HG02840 (cell line): ENCODE data around the gene WASF2.
"Not testable (repeated sequence)": the region's sequence is repeated elsewhere in the genome, so short reads cannot be mapped to it uniquely, and the experiment has no call there.

Experiments used
- ATAC-seq: cut with Tn5 transposase; IDR thresholded peaks from one replicate; pipeline ENCODE4 v1.9.1; 2021; ENCODE audit warnings: mild to moderate bottlenecking, moderate library complexity, moderate number of reproducible peaks; ENCODE audit not compliant: unreplicated experiment, low FRiP score

WASF2 gene

GRCh38 chr1:27503033-27503432 lies 13.1 kb upstream of the WASF2 start:
- no peak for ATAC-seq

GRCh38 chr1:27501159-27501558 lies 11.2 kb upstream of the WASF2 start:
- ATAC-seq, result not testable (repeated sequence)

DNA sequence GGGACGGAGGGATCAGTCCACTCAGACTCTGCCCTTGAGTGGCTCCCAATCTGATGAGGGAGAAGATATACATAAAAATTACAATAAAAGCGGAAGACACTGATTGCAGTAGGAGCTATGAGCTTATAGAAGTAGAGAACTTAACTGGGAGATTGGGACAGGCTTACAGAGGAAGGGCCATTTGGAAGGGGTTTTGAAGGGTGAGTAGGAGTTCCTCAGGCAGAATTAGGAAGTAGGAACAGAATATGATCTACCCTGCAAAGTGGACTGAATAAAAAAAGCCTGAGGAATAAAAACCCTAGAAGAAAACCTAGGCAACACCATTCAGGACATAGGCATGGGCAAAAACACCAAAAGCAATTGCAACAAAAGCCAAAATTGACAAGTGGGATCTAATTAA lies 9.2 kb upstream of the WASF2 start:
- ATAC-seq, result no peak

DNA sequence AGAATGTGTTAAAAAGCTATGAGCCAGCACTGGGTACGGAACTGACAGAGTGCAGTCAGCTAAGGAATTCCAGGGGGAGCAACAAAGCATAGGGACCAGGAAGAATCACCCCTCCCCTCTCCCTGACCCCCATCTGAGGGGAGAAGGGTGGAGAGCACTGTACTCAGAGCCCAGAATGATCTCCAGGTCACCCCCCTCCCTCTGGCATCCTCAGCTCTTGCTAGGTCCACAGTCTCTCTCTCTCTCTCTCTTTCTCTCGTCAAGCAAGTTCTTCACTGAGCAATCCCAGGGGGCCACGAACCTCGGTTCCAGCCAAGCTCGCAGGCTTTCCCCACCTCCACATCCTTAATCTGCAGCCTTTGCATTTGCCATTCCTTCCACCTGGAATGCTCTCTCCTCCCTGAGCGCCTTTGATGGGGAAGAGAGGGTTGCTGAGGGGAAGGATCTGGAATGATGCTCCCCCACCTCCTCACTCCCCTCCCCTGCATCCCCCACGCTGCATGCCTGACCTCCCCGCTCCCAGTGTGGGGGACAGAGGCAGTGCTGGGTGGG lies 6.7 kb upstream of the WASF2 start:
- ATAC-seq, result no peak

GRCh38 chr1:27492796-27493195 lies 2.8 kb upstream of the WASF2 start:
- no peak for ATAC-seq

DNA sequence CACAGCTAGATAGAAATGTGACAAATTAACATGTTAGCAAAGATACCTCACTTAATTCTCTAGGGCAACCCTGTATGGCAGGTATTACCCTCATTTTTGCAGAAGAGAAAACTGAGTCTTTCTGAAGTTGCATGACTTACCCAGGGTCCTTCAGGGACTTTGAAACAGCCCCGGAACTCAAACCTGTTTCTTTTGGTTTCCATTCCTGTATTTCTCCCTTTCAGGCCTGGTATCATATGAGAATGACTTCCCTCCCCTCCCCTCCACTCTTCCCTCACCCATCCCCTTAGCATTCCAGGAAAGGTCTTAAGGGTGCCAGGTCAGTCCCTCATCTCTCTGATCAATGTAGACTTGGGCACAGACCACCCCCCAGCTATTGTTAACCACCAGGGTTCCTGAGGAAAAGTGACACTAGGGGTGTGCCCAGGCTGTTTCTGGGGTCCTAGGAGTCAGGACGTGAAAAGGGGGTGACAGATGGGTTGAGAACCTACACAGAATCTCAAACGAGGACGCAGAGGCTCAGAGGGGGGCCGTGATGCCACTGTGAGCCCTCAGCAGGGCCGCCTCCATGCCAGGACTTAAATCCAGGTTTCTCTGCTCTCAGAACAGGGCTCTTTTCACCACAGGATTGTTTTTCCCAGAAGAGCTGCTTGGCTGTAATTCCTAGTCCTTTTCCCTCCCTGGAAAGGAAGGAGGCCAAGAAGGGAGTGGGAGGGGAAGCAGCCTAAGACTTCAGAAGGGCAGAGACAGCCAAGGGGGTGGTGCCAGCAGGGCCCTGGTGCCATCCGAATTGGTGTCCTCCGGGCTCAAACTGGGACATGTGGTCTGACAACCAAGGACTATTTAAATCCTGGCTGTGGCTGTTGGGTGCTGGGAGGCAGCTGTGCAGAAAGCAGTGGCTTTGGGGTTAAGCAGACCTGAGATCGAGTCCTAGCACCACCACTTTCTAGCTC lies 2.1 kb upstream of the WASF2 start:
- no peak for ATAC-seq

DNA sequence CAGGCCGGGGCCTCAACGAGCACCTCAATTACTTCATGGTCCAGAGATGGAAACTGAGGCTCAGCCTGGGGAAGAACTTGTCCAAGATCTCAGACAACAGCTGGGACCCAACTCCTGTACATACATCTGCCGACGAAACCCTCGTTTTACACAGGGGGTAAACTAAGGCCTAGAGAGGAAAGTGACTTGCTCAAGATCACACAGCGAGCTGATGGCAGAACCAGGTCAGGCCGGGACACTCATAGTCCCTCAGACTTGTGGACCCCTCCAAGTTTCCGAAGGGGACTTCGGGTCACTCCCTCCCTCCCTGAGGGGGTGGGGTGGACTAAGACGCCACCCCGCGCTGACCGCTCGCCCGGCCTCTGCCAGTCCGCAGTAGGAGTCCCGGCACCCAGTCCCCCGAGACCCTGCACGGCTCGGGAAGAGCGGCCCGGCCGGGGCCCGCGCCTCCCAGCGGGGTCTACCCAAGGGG lies 430 bp downstream of the WASF2 start:
- ATAC-seq, result peak; percentile 7

DNA sequence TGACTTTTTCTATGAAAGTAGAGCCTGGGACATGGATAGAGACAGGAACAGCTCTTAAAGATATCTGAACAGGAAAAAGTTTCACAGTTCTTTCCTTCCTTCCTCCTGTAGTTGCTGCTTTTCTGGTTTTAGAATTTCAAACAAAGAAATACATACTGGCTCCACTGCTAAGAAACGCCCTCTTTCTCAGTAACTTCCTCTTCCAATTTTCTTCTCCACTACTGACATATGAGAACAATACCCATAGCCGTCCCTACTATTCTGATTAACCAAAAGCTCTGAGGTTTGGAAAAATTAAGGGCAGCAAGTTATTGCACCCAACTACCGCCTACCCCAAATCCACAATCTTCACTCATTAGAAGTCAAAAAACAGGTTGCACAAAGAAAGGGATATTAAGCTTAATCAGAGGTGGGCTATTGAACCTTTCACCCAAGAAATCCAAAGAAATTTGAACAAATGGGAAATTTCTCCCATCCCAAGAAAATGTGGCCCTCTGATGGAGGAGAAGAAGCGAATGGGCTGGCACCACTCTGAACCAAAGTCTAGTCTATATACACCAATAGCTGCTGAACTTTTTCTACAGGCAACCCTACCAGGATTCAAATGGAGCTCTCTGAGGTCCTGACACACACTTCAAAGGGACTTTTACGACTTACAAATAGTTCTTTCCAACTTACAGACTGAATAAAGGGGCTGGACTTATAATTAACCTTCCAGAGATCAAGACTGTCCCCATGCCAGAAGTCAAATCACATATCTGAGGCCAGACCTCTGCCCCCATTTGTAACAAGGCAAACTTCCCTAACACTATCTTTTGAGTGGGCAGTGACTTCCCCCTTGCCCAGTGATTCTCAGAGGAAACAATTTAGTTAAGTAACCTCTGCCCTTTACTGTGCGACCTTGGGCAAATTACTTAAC lies 1.7 kb downstream of the WASF2 start:
- no peak for ATAC-seq

GRCh38 chr1:27485363-27485762 lies 4.6 kb downstream of the WASF2 start:
- ATAC-seq, result no peak

- ATAC-seq, result no peak
Observed at GRCh38 chr1:27483659-27484058, 6.3 kb downstream of the WASF2 start.

DNA sequence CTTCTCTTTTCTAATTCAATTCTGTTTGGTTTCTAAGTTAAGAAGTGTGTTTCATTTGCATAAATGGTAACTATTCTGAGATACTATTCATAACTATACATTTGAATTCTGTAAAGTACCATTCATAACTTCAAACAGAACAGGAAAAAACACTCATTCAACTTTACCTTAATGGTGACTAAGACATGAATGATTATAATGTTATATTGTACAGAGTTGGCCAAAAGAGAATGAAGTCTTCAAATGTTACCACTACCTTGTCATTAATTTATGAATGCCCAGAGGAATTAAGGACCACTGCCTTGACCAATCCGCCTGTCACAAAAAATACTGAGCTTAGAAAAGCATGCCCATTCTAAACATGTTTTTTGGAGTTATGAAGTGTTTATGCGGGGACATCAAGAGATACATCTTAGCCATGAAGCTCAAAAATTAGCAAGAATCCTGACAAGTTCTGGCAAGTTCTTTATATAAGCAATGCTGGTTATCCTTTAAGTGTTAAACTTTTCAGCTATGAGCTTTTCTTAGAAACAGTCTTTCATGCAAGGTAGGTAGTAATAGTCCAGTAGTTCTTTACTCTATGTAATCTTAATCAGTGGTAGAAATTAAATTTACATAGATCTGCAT lies 7.9 kb downstream of the WASF2 start:
- no peak for ATAC-seq

DNA sequence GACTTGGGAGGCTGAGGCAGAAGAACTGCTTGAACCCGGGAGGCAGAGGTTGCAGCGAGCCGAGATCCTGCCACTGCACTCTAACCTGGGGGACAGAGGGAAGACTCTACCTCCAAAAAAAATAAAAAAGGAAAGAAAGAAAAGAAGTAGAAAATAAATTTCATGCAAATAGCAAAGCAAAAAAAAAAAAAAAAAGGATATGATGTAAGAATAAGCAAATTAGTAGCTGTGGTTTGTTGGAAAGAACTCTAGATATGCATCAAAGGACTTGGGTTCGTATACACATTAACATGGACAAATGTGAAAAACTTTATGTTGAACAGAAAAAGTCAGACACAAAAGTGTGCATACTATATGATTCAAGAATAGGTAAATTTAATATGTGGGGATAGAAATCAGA lies 11.9 kb downstream of the WASF2 start:
- no peak for ATAC-seq

DNA sequence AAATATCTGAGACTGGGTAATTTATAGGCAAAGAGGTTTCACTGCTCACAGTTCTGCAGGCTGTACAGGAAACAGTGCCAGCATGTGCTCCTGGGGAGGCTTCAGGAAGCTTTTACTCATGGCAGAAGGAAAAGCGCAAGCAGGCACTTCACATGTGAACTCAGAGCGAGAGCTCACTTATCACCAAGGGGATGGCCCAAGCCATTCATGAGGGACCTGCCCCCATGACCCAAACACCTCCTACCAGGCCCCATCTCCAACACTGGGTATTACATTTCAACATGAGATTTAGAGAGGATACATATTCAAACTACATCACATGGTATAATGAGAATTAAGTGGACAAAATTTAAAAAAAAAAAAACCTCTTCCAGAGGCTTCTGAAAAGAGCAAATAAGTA lies 13.7 kb downstream of the WASF2 start:
- no peak for ATAC-seq

- no peak for ATAC-seq
Observed at GRCh38 chr1:27475720-27476119, 14.2 kb downstream of the WASF2 start.

DNA sequence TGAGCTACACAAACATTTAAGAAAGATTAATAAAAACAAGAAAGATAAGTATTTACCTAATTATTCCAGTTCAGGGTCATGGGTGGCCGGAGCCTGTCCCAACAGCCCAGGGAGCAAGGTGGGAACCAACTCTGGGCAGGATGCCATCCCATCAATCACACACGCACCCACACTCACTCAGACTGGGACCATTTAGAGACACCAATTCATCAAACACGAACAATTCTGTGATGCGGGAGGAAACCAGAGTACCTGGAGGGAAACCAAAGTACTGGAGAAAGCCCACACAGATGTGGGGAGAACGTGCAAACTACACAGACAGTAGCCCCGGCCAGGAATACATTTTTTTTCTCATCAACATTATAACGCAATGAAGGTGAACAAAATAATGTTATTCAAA lies 16.2 kb downstream of the WASF2 start:
- ATAC-seq, result no peak

DNA sequence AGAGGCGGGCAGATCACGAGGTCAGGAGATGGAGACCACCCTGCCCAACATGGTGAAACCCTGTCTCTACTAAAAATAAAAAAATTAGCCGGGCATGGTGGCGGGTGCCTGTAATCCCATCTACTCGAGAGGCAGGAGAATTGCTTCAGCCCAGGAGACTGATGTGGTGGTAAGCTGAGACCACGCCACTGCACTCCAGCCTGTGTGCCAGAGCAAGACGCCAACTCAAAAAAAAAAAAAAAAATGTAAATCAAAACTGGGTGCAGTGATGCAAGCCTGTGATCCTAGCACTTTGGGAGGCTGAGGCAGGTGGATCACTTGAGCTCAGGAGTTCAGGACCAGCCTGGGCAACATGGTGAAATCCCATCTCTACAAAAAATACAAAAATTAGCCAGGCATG lies 17.9 kb downstream of the WASF2 start:
- ATAC-seq, result not testable (repeated sequence)

DNA sequence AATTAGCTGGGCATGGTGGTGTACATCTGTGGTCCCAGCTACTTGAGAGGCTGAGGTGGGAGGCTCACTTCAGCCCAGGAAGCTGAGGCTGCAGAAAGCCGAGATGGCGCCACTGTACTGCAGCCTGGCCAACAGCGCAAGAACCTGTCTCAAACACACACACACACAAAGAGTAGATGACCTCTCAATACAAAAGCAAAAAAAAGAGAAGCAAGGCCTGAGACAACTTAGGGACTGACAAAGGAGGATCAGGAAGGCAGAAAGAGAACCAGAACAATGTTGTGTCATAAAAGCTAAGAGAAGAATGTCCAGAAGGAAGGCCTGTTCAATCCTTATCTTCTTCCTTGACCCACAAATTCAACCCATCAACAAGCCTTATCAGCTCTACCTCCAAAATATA lies 18.5 kb downstream of the WASF2 start:
- ATAC-seq, result no peak

DNA sequence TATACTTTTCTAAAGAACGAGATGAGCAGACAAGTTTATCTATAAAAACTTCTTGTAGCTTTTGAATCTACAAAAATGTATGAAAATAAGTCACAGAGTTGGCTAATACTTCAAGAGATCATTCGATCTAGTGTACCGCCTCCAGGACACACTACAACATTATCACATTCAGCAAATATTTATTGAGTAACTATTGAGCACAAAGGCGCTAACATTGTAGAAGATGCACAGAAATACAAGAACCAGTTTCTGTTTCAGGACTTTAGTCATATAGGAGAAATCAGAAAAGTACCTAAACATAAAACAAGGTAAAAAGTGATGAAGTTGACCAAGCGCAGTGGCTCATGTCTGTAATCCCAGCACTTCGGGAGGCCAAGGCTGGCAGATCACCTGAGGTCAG lies 20.6 kb downstream of the WASF2 start:
- ATAC-seq, result no peak

DNA sequence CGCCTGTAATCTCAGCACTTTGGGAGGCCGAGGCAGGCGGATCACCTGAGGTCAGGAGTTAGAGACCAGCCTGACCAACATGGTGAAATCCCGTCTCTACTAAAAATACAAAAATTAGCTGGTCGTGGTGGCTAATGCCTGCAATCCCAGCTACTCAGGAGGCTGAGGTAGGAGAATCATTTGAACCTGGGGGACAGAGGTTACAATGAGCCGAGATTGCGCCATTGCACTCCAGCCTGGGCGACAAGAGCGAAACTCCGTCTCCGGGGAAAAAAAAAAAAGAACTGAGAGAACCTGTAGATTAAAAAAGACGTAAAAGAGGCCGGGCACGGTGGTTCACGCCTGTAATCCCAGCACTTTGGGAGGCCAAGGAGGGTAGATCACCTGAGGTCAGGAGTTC lies 21.6 kb downstream of the WASF2 start:
- ATAC-seq, result not testable (repeated sequence)

DNA sequence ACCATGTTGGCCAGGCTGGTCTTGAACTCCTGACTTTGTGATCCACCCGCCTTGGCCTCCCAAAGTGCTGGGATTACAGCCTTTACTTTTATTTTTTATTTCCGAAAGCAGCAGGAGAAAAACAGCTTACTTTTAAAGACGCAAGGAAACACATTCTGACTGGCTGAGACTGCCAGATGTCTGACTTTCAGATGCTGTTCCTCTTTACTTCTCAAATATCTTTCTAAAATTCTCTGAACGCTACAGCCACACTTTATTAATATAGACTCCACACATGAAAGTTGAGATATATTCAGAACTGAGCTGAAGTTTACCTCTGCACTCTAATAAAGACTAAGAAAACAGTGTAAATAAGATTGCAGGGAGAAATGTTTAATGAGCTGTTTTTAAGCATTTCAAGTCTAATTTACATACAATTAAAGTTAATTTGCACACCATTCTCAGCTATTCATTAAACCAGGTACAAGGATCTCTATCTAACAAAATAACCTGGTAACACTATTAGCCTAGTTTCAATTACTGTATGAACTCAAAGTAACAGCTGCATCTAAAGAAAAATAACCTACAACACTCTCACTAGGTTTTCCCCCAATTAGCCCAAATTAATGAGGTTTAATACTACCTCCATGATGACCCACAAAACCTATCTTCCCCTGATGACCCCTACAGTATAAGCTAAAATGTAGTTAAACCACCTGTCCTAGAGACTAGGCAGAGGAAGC lies 24.9 kb downstream of the WASF2 start:
- ATAC-seq, result no peak
